Stimulated activated CD4-positive, alpha-beta T cell treated with anti-CD3 and anti-CD28 coated beads, Interleukin-12 subunit alpha, Interleukin-12 subunit beta, amount 100 ng/mL, for 4 hours (primary cell): ENCODE results near the gene WDR76.
"Not testable (repeated sequence)": the region's sequence is repeated elsewhere in the genome, so short reads cannot be mapped to it uniquely, and the experiment has no call there.

Experiments
- DNase-seq: peaks from one replicate; pipeline ENCODE4 v3.0.0-alpha.2; 2020

WDR76 gene

DNA sequence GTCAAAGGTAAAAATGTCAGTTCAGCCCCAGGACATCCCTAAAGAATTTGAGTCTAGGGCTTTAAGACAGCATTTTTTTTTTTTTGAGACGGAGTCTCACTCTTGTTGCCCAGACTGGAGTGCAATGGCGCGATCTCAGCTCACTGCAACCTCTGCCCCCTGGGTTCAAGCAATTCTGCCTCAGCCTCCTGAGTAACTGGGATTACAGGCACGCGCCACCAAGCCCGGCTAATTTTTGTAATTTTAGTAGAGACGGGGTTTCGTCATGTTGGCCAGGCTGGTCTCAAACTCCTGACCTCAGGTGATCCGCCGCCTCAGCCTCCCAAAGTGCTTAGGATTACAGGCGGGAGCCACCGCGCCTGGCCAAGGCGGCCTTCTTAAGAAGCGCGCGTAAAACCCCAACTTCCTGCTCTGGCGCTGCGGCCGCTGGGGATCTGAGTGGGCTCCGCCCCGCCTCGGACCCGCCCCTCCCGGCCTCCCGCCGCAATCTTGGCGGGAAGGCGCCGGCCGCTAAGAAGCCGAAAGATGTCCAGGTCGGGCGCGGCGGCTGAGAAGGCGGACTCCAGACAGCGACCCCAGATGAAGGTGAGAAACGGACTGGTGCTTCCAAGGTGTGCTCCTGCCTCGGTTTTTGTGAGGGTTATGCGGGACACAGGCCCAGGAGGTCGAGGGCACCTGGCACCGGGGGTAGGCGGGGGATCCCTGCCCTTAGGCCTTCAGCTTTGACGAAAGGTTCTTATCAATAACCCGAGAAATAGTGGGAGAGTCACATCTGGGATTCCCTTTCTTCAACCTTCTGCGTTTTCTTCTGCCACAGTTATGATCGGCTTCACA lies at the start of gene WDR76:
Gene WDR76, plus strand, starts transcription at position 495 of the 834 bp plus-strand sequence. Its CDS starts 31 bp downstream, at position 526.
- DNase-seq, result peak; percentile 68

DNA sequence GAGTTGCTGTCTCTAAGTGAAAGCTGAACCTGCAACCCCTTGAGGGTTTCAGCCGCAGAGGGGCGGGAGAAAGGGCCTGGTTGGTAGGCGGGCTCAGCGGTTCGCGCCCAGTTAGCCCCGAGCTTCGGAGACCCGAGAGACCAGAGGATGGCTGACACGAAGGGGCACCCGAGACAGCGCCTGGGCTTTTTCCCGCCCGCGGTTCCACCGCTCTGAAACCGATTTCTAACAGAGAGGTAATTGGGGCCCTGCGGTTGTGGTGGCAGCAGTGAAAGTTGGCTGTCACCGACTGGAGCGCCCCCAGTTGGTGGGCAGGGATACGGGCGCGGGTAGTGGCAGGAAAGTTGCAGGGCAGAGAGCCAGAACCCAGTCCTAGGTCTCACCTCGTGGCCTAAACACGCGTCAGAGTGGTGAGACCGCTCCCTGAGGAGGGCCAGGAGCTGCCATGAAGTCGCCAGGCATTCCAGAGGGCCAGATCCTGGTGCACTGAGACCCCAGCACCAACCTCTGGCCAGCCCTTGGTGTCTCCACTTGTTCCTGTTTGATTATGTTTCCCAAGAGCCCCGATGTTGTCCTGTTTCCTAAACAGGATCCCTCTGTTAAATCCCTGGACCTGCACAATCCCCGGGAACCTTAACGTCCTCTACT lies 49.4 kb upstream of the WDR76 start:
- peak; percentile 72 for DNase-seq

DNA sequence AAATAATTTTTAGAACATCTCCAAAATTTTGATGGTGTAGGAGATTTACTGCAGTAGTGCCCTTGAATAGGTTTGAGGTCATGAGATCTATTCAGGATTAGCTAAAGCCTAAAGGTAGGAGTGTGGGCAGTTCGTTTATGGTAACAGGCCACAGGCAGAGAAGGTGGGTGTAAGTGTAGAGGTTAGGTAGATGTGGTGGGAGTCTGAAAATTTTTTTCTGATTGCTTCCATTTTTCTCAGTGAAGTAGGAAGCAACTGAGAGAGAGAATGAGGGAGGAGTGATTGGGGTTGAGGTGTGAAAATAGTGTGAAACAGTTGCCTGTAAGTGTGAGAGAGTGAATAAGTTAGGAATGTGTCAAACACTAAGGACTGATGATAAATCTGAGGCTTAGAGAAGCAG lies 47.8 kb upstream of the WDR76 start:
- DNase-seq, result no peak

DNA sequence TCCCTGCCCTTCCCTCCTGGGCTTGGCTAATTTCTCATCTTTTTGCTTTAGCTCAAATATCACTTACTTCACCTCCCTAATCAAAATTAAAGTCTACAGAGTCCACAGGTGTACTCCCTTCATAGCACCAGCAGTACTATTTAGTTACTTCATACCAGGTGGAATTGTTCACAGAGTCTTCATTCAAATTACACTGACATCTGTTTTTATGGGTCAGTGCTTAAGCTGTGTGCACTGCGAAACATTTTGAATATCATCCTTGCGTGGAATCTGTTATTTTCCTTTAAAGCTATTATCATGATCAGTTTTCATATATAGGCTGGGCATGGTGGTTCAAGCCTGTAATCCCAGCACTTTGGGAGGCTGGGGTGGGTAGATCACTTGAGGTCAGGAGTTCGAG lies 37.4 kb upstream of the WDR76 start:
- DNase-seq, result no peak

DNA sequence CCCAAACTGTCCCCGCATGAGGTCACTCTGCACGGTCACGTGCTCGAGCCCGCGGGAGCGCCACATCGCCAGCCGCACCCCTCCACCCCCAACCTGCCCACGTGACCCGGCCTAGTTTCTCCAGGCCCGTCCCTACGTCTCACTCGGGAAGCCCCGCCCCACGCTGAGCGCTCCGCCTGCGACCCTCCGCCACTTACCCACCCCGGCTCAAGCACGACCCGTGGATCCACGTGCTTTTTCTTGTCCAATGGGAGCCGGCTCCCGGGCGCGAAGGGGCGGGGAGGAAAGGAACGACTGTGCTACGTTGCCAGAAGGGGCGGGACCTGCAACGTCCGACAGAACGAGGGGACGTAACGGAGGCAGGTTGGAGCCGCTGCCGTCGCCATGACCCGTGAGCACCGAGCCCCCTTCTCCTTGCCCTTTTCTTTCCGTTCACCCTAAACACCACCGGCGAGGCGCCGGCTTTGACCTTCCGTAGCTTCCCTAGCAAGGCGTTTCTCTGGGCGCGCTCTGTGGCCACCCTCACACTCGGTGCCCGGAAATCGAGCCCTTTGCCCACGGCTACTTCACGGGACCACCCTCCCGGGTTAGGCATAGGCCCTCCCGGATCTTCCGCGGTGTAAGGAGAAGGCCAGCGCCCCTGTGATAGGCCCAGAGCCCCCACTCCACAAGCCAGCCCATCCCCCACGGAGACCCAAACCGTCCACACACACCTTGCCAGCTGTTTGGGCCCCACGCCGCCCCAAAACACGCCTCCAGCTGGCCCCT lies 34.6 kb upstream of the WDR76 start, which contains the start of gene SERF2:
Gene SERF2, plus strand, starts transcription at position 328 of the 768 bp plus-strand sequence. Its CDS starts 57 bp downstream, at position 385.
- DNase-seq, result peak; percentile 99

DNA sequence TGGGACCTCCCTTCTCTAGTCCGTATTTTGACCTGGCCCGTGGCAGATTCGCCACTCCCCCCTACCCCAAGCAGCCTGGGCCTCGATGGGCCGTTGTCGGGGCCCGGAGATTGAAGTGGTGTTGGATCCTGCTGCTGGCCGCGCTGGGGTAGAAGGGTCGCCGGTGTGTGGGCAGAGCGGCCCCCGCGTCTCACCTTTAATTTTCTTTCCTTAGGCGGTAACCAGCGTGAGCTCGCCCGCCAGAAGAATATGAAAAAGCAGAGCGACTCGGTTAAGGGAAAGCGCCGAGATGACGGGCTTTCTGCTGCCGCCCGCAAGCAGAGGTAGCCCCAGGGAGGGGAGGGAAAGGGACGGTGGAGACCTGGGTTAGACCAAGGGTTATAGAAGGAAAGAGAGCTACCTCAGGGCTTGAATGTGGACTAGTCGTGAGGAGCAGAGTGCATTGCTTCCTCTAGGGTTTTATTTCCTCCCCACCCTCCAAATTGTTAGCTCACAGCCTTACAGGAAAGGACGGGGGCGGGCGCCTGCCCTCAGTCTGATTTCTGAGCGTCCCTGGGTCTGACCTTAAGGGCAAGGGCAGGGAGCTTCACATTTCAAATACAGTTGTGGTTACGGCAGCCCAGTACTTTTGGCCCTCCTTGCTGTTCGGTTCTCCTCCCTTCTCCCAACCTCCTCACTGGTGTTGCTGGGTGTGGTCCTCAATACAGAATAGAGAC lies 33.9 kb upstream of the WDR76 start:
- no peak for DNase-seq

DNA sequence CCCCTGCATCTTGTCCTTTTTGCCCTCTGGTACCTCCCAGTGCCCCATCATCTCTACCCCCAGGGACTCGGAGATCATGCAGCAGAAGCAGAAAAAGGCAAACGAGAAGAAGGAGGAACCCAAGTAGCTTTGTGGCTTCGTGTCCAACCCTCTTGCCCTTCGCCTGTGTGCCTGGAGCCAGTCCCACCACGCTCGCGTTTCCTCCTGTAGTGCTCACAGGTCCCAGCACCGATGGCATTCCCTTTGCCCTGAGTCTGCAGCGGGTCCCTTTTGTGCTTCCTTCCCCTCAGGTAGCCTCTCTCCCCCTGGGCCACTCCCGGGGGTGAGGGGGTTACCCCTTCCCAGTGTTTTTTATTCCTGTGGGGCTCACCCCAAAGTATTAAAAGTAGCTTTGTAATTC lies 33.2 kb upstream of the WDR76 start:
- no peak for DNase-seq

DNA sequence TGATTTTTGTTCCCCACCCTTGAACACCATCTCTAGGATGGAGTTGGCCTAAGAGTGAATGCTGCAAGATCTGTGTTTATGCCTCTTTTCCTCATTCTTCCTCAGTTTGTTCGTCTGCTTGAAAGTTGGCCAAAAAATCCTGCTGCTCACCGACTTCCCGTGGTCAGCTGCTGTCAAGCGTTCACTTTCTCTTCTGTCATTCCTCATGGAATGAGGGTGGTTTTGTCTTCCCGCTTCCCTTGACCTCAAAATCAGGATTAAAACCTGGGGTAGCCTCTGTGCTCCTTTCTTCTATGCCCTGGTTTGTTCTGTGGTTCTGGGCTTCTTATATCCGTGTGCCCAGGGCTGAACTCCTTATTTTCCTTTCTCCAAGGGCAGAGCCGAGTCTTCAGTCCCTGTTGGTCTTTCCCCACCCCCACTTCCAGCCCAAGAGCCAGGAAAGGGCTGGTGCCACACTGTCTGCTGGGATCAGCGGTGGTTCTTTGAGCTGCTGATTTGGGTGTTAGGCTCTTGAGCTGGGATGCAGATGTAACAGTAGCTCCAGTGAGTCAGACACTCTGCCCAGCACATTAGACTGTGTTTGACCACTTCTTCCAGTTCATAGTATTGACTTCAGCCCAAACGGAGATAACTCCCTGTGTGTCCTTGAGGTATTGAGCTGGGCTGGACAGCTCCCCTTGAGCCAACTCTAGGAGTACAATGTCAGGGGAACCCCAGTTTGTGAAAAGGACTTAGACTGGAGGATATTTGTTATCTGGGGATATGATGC lies 32.3 kb upstream of the WDR76 start:
- no peak for DNase-seq

DNA sequence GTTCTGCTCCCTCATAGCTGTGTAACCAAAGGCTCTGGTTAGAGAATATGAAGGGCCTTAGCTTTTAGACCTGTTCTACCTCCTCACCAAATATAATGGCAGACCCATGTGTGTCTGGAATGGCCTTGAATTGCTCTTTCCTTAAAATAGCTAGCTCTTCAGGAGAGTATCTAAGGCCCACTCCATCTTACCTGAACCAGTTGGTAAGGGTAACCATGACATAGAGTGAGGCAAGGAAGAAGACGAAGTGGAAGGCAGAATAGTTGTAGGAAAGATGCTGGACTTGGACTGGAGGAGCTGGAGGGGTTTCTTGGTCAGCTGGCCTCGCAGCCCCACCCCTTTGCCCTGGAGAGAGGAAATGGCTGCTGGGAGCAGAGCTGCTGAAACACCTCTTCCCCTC lies 31.6 kb upstream of the WDR76 start:
- no peak for DNase-seq

DNA sequence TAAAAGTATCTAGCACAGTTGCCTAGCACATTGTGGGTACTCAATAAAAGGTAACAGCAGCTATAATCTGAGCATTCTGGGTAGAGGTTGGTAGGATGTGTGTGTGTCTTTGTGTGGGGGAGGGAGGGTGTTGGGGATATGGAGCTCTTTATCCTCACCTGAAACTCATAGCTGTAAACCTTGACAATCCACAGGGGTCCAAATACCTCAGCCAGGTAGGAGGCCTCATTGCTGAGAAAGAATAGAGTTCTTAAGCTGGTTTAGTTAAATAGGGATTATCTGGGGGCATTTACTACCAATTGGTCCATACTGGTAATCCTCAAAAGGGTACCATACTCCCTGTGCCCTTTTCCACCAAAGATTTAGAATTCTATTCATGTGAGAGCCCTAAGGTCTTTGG lies 30.8 kb upstream of the WDR76 start:
- no peak for DNase-seq

DNA sequence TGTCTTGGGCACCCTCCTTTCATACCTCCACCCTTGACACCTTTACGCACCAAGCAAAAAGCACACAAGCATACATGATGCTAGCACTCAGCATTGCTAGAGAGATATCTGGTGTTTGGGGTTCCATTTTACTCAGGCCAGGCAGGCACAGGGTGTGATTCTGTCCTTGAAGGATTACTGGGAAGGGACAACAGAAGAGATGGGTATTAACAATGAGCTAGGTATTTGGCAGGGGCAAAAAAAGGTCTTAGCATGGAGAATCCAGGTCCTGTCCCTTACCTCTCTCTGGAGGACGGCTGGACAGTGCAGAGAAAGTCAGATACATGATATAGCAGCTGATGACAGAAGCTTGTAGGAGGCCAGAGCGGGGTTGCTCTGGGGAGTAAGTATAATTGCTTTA lies 30.2 kb upstream of the WDR76 start:
- DNase-seq, result no peak

DNA sequence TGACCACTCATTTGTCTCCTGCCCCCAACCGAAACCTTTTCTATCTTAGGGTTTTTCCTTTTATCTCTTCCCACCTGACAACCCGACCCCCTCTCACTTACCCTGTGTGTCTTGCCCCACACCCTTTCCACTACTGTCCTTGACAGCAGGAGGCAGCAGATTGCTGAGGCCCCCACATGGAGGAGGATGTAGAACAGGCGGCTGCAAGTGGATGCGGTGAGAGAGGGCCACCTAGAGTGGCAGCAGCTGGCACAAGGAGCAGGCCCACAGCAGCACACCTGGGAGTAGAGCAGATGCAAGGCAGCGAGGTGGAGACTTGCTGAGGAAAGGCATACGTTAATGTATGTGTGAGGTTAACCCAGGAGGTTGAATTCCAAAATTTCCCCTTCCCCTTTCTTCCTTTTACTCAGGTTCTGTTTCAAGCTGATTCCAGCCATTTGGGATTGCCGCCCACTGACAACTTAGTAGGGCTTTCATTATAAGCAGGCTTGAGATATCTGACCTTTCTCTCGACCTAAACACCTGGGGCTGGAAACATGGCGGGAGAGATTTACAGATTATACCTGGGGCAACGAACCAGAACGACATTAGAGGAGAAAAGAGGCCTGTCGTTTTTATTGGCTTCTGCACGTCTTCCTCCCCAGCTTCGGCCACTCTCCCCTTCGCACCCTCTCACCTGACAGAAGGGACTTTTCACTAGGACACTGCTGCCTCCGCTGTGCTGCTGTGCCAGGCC lies 27.4 kb upstream of the WDR76 start:
- DNase-seq, result no peak

DNA sequence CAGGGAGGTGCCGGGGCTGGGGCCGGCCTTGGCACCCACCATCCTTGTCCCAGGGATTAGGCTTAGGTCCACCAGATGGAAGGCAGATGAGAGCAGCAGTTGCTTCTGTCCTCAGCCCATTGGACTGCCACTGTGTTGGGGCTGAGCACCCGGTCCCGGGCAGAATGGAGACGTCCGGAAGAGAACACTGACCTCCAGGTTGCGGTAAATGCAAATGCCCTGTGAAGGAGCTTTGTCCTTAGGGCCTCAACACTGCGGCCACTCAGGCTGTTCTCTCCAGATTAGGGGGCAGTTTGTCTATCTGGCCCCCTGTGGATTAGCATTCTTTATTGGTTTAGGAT lies 26.9 kb upstream of the WDR76 start, which contains the start of gene SERINC4:
Gene SERINC4, minus strand, starts transcription at position 276 of the 341 bp plus-strand sequence. Its CDS starts 234 bp downstream, at position 42.
- DNase-seq, result no peak

DNA sequence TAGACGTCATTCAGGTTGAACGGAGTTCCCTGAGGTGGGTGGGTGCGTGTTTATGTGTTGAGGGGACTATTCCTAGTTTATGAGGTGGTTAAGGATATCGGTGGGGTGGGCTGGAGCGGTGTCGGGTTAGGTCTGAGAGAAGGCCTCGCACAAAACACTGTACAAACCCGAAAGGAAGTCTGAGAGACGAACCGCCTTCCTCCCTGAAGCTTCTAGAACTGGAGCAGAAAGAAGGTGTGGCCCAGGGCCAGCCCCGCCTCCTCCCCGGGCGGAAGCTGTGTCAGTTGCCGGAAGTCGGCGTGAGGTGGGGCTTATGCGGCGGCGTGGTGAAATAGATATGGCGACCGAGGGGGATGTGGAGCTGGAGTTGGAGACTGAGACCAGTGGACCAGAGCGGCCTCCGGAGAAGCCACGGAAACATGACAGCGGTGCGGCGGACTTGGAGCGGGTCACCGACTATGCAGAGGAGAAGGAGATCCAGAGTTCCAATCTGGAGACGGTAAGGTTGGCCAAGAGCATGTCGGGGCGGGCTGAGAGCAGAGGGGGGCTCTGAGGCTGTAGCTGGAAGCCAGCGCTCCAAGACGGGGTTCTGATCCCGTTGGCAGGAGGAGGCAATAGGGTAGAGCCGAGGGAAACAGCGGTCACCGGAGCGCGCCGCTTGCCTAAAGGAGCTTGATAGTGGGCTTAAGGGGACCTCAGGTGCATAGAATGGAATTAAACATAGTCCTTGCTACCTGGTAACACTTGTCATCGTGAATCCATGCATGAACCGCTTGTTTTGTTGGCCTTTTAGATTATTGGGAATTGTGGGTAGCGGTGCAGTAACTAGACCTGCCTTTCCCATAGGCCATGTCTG lies 26.3 kb upstream of the WDR76 start, which contains the start of gene HYPK:
Gene HYPK, plus strand, starts transcription at position 314 of the 856 bp plus-strand sequence. Its CDS starts 24 bp downstream, at position 338.
- peak; percentile 89 for DNase-seq

DNA sequence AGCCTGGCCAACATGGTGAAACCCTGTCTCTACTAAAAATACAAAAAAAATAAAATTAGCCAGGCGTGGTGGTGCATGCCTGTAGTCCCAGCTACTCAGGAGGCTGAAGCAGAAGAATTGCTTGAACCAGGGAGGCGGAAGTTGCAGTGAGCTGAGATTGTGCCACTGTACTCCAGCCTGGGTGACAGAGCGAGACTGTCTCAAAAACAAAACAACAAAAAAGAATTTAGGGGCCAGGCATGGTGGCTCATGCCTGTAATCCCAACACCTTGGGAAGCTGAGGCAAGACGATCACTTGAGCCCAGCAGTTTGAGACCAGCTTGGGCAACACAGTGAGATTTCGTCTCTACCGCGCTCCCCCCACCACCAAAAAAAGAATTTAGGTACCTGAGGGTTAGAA lies 24.1 kb upstream of the WDR76 start:
- not testable (repeated sequence) for DNase-seq

DNA sequence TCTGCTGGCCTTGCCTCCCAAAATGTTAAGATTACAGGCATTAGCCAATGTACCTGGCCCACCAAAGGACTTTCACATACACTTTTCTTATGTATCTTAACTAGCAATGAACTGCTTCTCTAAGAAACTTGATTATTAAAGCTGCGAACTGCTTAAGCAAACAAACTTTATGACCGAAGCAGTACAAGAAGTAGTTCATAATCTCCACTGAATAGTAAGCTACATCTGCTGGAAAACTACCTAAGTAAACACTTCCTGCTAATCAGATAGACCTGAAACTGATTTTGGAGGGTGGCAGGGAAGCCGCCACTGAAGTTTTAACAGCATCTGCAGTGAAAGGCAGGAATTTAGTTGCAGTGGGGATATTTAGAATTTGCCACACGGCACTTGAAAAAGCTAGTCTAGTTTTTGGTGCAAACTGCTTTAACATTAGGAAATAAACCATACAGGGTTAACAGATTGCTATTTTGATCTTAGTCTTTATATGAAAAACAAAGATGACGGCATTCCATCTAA lies 18.3 kb upstream of the WDR76 start:
- no peak for DNase-seq

DNA sequence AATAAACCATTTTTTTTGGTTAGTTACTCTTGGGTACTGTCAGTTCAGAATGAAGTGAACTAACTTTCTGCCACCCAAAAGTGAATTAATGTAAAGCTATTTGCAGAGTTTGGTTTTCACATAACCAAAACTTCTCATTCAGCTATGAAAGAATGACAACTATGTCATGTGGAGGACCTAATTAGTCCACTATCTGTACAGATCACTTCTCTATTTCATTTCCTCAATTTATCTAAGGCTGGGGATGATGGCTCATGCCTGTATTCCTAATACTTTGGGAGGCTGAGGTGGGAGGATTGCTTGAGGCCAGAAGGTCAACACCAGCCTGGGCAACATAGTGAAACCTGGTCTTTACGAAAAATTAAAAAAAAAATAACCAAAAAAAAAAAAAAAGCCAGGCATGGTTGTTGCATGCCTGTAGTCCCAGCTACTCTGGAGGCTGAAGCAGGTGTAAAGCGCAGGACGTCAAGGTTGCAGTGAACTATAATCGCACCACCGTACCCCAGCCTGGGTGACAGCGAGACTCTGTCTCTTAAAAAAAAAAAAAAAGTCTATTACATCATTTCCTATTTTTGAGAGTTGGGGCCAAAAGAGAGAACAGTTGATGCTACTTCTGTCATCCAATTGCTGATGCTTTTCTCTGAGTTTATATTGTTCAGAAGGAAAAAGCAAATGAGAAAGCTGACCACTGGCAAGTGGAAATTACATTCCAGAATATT lies 17.7 kb upstream of the WDR76 start:
- DNase-seq, result no peak

DNA sequence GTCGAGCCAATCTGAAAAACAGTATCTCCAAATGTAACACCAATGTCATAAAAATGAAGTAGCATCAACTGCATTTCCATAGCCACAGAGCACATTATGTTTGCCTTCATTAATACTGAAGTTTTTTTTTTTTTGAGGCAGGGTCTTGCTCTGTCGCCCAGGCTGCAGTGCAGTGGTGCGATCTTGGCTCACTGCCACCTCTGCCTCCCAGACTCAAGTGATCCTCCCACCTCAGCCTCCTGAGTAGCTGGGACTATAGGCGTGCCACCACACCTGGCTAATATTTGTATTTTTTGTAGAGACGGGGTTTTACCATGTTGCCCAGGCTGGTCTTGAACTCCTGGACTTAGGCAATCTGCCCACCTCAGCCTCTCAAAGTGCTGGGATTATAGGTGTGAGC lies 11.7 kb upstream of the WDR76 start:
- not testable (repeated sequence) for DNase-seq

DNA sequence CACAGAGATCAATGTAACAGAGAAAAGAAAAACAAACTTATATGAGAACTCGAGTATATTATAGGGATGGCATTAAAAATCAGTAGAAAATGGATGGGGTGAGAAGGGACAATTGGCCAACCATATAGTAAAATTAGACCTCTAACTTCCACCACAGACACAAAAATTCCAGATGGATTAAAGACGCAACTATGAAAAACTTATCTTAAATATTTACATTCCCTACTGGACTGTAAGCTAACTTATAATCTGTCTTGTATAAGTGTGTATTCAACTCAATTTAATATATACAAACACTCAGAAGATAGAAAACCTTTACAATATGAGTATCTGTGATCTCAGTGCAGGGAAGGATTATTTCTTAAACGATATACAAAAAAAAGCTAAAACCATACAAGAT lies 5.3 kb upstream of the WDR76 start:
- DNase-seq, result no peak
